ENCODE measurements around the gene TBC1D8. TPM values are rescaled to one million over a fixed set of nuclear protein-coding genes. Genes with fewer than 3 reads are reported as not detected.

Gene TBC1D8
- total and polyA plus RNA-seq, 2 of the 13 experiments (the other 11 are each of a cell fraction or from before 2014, with no cell fraction given) = 45.1 to 95.4 TPM

- TF ChIP-seq ZBTB40 (IDR thresholded peaks at IDR 0.05) (peak; percentile 58), ZBTB40 (CRISPR knock-in tag; IDR thresholded peaks at IDR 0.05) (peak; percentile 96), ZNF839 (CRISPR knock-in tag; IDR thresholded peaks at IDR 0.05; ENCODE audit: borderline replicate concordance) (peak; percentile 98), RXRB (CRISPR knock-in tag; IDR thresholded peaks at IDR 0.05; ENCODE audit: borderline replicate concordance) (peak; percentile 92), ZNF136 (CRISPR knock-in tag; IDR thresholded peaks at IDR 0.05; ENCODE audit: low read depth) (peak; percentile 95; the same call in 1 of the 2 replicates), TGIF2 (CRISPR knock-in tag; IDR thresholded peaks at IDR 0.05) (peak; percentile 93), MLXIP (CRISPR knock-in tag; IDR thresholded peaks at IDR 0.05; ENCODE audit: borderline replicate concordance) (0 out of 2 replicates have a peak, but pooled peaks have one; percentile 29), ZMAT5 (CRISPR knock-in tag; IDR thresholded peaks at IDR 0.05; ENCODE audit: borderline replicate concordance, low read depth) (peak; percentile 82; the same call in 1 of the 2 replicates), ZNF281 (CRISPR knock-in tag; IDR thresholded peaks at IDR 0.05; ENCODE audit: borderline replicate concordance) (peak; percentile 57; the same call in 1 of the 2 replicates)
Measured at GRCh38 chr2:101001691-101002561, 149.3 kb downstream of the TBC1D8 start, which contains the start of gene RPL31 (continued).

Data from HepG2 (cell line).